Heart right ventricle (tissue), 16 donors: ENCODE measurements around the gene AGT. TPM values are rescaled to one million over a fixed set of nuclear protein-coding genes. Genes with fewer than 3 reads are reported as not detected.
A peak's percentile ranks its signal among the peaks of the same experiment; 100 is the strongest.

ENCODE experiments used
- ATAC-seq, 8 donors: fragments of 200-7000 bp; cut with Tn5 transposase; one replicate each; pipeline ENCODE4 v1.9.1; 2020; ENCODE audit warnings: mild to moderate bottlenecking in 8 of 8, moderate library complexity in 8 of 8, moderate number of reproducible peaks in 1 of 8
- DNase-seq, 2 donors: peaks; one replicate each; pipeline ENCODE4 v3.0.0-alpha.2; 2020
- H3K27ac ChIP-seq, 10 donors: fragments of 200-600 bp; sonication (generic) in 2 of 10; one replicate each; pipeline versions ENCODE4 v1.5.0 to v1.8.0; 2020 to 2022; ENCODE audit warnings: mild to moderate bottlenecking in 3 of 10
- H3K27me3 ChIP-seq, 7 donors: fragments of 200-600 bp; one replicate each; pipeline ENCODE4 v1.8.0; 2021 to 2022; ENCODE audit warnings: mild to moderate bottlenecking in 2 of 7
- H3K36me3 ChIP-seq, 9 donors: fragments of 200-600 bp; sonication (generic) in 1 of 9; one replicate each; pipeline versions ENCODE4 v1.5.0 to v1.8.0; 2020 to 2022; ENCODE audit warnings: mild to moderate bottlenecking in 2 of 9
- H3K4me1 ChIP-seq, 9 donors: fragments of 200-600 bp; sonication (generic) in 1 of 9; one replicate each; pipeline versions ENCODE4 v1.5.0 to v1.8.0; 2020 to 2022; ENCODE audit warnings: mild to moderate bottlenecking in 4 of 9
- H3K4me3 ChIP-seq, 10 donors: fragments of 200-600 bp; sonication (generic) in 2 of 10; one replicate each; pipeline versions ENCODE4 v1.5.0 to v1.8.0; 2020 to 2022; ENCODE audit warnings: mild to moderate bottlenecking in 7 of 10, moderate library complexity in 2 of 10
- H3K9me3 ChIP-seq, 11 donors: fragments of 200-600 bp in 10 of 11; sonication (generic) in 2 of 11; one replicate each; pipeline versions ENCODE4 v1.5.0 to v1.8.0; 2013 to 2022; ENCODE audit warnings: mild to moderate bottlenecking in 2 of 11, control low read depth in 1 of 11, moderate library complexity in 1 of 11
- WGBS, 2 donors: extraction: QIAGEN DNeasy Blood & Tissue Kit; methylation state at CpG; one replicate each; pipeline ENCODE4 v1.1.7; 2013; ENCODE audit warnings: inconsistent platforms in 1 of 2; 5-methylcytosine and 5-hydroxymethylcytosine counted together
- intact Hi-C, 10 donors: fragments of 100-400 bp; cut with DNase I; formaldehyde crosslinking; loops; one replicate each; pipeline versions ENCODE4 v1.11.1 to v1.14.2; 2022
- polyA plus RNA-seq, 2 donors: library from polyadenylated mRNA; stranded (reverse); fragments of 200-250 nt; gene quantifications; one replicate each; pipeline ENCODE4 v1.2.3, GENCODE V29; 2013
- total RNA-seq, 10 donors: library from RNA; stranded (reverse); fragmentation: NEBNext Ultra II Directional in 3 of 10; extraction: Animal tissue kit (Norgen Biotek cat#: 25700) in 3 of 10; gene quantifications; one replicate each; pipeline versions ENCODE4 v1.2.1 to v1.2.4, GENCODE V29; 2021 to 2023
- TF ChIP-seq, protein P1 (sequence below), 9 donors: fragments of 200-600 bp; sonication (generic) in 2 of 9; IDR thresholded peaks; one replicate each; pipeline versions ENCODE4 v1.5.0 to v1.8.0; 2021 to 2022; ENCODE audit warnings: antibody characterized with exemption in 9 of 9, mild to moderate bottlenecking in 5 of 9, moderate library complexity in 1 of 9
- donor health status: Arrhythmogenic right ventricular cardiomyopathy.
- donor health status: ischemic (EF 13 %, LVEDD 7.1; RV severe dilation, severe dysfunction).
- donor health status: healthy with polysubstance abuse.
- donor health status: DM: no; HTN: yes; CAD: no.
- donor health status: DM: no; HTN: no; CAD: no.
- donor health status: ischemic (EF 25% LVEDD 6.9; RV normal size, moderate dysfunction).
- donor health status: ischemic (EF 25% LVEDD 5.7; RV mildly dilated, moderate dysfunction).
- donor health status: healthy.
- donor health status: DM: yes; HTN: yes; CAD: no.
- donor health status: Ischemic cardiomyopathy.
- donor health status: ischemic (EF 35%, LVEDD 5.7; RV mildly dilated, moderate dysfunction).
- donor health status: nonischemic (EF 11% LVEDD 7.7; RV severe dilation, severe dysfunction).
- donor health status: DM: yes; HTN: yes; CAD: no.
- donor health status: PGD.
- donor health status: ischemic (EF 29% LVEDD 5.4; RV normal size, mild dysfunction).
- donor health status: nonischemic (EF 23%, LVEDD 6.1; RV moderate dilation, normal function).

AGT gene
- total and polyA plus RNA-seq, 12 donors: 44.2 to 94.7 (median 63.3) TPM

DNA sequence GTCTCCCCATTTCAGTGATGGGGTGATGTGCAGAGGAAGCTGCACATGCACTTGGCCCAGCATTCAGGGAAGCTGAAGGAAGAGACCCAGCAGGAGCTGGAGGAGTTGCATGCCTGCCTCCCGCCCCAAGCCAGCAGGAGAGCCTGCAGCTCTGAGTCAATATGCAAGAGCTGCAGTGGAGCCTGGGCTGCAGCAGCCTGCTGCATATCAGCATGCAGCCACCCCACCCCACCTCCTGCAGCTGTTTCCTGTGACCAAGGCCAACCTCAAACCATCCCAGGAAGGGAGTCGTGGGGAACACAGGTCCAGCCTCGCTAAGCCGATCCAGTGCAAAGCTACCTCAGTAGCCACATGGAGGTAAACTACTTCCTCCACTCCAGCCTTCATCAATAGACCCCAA lies 18.9 kb downstream of the AGT start:
- TF ChIP-seq, protein P1, sequence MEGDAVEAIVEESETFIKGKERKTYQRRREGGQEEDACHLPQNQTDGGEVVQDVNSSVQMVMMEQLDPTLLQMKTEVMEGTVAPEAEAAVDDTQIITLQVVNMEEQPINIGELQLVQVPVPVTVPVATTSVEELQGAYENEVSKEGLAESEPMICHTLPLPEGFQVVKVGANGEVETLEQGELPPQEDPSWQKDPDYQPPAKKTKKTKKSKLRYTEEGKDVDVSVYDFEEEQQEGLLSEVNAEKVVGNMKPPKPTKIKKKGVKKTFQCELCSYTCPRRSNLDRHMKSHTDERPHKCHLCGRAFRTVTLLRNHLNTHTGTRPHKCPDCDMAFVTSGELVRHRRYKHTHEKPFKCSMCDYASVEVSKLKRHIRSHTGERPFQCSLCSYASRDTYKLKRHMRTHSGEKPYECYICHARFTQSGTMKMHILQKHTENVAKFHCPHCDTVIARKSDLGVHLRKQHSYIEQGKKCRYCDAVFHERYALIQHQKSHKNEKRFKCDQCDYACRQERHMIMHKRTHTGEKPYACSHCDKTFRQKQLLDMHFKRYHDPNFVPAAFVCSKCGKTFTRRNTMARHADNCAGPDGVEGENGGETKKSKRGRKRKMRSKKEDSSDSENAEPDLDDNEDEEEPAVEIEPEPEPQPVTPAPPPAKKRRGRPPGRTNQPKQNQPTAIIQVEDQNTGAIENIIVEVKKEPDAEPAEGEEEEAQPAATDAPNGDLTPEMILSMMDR (IDR thresholded peaks at IDR 0.05): no peak
- H3K27ac ChIP-seq: no peak overlapping the region
- no peak overlapping the region for H3K4me3 ChIP-seq
- 44 to 54% methylated on average over 4 of the region's 4 CpGs for WGBS, 2 donors
- H3K27me3 ChIP-seq: no peaks in the 10 kb centered on the region
- peaks cover 0 to 49% (median 29%) of the 10 kb centered on the region in 9 donors for H3K36me3 ChIP-seq
- DNase-seq: no peak
- H3K9me3 ChIP-seq: no peaks in the 10 kb centered on the region
- H3K4me1 ChIP-seq: peaks cover 0 to 16% (median 0%) of the 10 kb centered on the region in 9 donors
- peak in 1 of 8 donors; percentile 8 for ATAC-seq
- intact Hi-C loops: no loop called here

DNA sequence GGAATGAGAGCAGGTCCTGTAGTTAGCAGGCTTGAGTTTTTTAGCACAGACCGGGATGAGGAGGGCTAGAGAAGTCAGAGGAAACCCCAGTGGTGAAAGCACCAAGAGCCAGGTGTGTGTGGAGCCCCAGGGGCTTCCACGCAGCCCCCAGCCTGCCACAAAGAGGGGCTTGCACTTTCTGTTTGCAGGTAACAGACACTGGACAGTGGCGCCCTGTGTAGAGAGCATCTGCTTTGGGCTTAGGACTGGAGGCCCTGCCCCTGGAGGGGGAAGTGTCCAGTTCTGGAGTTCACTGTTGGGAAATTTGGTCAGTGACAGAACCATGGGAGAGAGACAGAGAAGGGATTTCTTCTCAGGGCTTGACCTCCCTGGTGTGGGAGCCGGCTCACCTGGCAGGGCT lies 19.5 kb downstream of the AGT start:
- ATAC-seq: peak in 4 of 8 donors; percentile 7 to 28 (median 16)
- peaks cover 0 to 16% (median 0%) of the 10 kb centered on the region in 9 donors for H3K4me1 ChIP-seq
- peak overlapping the region in 1 of 10 donors; percentile 5 for H3K27ac ChIP-seq
- intact Hi-C loops: no loop called here
- H3K4me3 ChIP-seq: no peak overlapping the region
- no peaks in the 10 kb centered on the region for H3K27me3 ChIP-seq
- TF ChIP-seq, protein P1 (IDR thresholded peaks at IDR 0.05): no peak
- WGBS, 2 donors: 89 to 92% methylated on average over 4 of the region's 4 CpGs
- H3K9me3 ChIP-seq: no peaks in the 10 kb centered on the region
- peaks cover 0 to 54% (median 35%) of the 10 kb centered on the region in 9 donors for H3K36me3 ChIP-seq
- no peak for DNase-seq

DNA sequence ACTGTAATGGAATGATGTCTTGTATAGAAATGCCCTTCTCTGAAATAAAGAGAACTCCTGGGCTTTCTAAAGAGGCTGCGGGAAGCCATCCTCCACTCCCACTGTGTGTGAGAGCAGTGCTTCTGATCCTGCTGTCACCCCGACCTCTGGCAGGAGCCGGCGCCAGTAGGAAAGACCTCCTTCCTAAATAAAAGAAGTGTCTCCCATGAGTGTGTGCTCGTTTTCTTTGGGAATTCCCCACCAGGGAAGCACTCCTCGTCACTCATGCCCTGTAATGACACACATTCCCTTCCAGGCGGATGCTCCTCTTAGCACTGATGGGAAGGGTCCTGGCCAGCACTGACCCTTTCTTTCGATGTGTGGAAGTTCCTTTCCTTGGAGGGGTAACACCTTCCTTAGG lies 20.1 kb downstream of the AGT start:
- TF ChIP-seq, protein P1 (IDR thresholded peaks at IDR 0.05): no peak
- DNase-seq (no peak), ATAC-seq (peak in 2 of 8 donors; percentile 6 to 13)
- Histone ChIP-seq H3K4me1 (peaks cover 0 to 16% (median 0%) of the 10 kb centered on the region in 9 donors), H3K27ac (peak overlapping the region in 1 of 10 donors; percentile 5), H3K36me3 (peaks cover 0 to 61% (median 41%) of the 10 kb centered on the region in 9 donors), H3K9me3 (no peaks in the 10 kb centered on the region), H3K4me3 (no peak overlapping the region), H3K27me3 (no peaks in the 10 kb centered on the region)
- intact Hi-C loops: no loop called here
- WGBS, 2 donors: 77 to 79% methylated on average over 8 of the region's 8 CpGs

DNA sequence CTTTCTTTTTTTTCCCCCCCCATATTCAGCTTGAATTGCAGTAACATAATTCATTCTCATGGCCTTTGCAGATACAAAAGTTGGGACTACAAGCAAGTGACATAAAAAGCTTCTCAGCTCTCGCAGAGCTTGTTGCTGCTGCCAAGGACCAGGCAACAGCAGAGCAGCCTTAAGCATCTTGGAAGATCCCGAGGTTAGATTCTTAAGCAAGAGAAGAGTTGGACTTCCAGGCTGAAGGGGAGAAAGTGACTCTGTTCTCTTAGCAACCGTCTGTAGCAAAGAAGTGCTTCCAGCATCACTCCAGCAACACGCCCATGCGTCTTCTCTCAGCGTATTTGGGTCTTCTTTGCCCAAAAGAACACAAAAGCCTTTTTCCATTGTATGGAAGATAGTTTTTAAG lies 20.7 kb downstream of the AGT start:
- ATAC-seq (no peak), DNase-seq (no peak)
- Histone ChIP-seq H3K27ac (no peak overlapping the region), H3K27me3 (no peaks in the 10 kb centered on the region), H3K4me3 (no peak overlapping the region), H3K9me3 (no peaks in the 10 kb centered on the region), H3K36me3 (peaks cover 0 to 67% (median 46%) of the 10 kb centered on the region in 9 donors), H3K4me1 (peaks cover 0 to 16% (median 0%) of the 10 kb centered on the region in 9 donors)
- 81 to 85% methylated on average over 6 of the region's 6 CpGs for WGBS, 2 donors
- intact Hi-C loops: no loop called here
- TF ChIP-seq, protein P1 (IDR thresholded peaks at IDR 0.05): no peak
